Measurements from ENCODE around the gene SPAG8.

Gene SPAG8

DNA sequence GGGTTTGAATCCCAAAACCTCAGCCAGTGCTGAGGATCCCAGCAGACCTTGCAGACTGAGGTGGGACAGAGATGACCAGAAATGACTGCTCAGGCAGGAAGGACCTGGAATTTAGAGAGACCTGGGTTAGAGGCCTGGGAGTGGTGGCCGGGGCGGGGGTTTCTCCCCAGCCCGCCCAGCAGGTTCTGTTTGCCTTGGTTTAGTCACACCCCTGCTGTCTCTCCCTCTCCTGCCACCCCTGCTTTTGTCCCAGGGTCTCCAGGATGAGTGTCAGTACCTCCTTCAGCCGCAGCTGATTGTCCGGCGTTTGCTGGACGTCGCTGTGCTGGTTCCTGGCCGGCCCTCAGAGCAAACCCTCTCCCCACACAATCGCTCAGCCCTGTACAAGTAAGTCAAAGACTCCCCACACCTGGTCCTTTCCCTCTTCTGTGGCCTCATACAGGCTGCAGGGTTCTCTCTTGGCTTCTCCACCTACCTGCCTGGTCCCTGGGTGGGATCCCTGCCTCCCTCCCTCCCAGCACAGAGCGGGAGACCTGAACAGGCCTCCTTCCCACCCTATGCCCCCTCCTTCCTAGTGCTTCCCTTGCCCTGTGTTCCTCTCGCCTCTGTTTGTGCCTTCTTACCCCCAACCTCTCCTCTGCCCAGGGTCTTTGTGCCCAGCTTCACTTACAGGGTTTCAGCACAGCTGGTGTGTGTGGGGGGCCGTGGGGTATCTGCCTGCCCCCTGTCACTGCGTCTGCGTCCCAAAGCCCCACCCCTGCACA lies 29.0 kb upstream of the SPAG8 start:
- no peak for DNase-seq (ENCODE audit: low read depth in 2 of 2)

DNA sequence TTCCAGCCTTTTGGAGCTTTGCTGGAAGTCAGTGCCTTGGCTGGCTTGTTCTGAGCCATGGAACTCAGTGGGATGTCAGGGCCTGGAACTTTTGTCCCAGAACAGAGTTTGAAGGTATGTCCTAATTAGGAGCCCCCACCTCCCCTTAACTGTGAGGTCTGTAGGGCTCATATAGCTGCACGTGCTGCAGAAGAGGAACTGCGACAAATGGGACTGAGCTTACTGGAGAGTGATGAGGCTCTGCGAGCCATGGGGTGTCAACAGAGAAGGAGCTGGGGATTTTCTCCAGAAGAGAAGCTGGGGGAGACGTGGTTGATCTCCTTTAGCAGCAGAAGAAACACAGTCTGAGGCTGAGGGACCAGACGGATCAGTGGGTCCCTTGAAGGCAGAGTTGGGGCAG lies 27.9 kb upstream of the SPAG8 start:
- DNase-seq (ENCODE audit: low read depth in 2 of 2) = no peak

DNA sequence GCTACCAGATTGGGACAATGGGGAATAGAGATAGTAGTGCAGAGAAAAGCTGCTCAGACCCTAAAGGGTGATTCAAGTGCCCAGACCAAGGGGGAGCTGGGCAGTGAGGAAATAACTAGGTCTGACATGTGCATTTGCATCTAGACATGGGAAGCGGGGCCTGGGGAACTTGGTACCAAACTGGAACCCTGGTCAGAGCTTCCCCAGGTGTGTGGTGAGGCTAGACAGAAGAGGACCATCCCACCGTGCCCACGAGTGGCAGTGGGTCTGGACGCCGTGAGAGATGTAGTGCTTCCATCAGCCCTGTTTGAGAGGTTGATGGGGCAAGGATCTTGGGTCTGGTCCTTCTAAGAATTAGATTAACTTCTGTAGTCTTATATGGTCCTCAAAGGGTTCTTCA lies 24.5 kb upstream of the SPAG8 start:
- DNase-seq (ENCODE audit: low read depth in 2 of 2) = no peak

DNA sequence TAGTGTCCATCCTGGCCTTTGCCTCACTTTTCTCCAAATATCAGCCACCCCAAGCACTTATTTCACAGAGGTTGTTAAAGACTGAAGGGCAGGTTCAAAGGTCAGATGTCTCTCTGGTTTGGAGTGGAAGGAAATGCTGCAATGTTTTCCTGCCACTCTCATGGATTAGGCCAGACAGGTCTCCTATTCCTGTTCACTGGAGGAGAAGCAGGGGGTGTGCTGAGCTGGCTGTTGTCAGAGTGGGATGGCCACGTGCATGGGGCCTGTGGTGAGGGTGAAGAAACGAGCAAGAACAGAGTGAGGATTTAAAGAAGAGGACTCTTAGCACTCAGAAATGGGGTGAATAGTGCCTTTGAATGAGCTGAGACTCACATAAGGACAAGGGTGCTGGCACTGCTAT lies 23.7 kb upstream of the SPAG8 start:
- no peak for DNase-seq (ENCODE audit: low read depth in 2 of 2)

- DNase-seq (ENCODE audit: low read depth in 2 of 2) = no peak
Measured at GRCh38 chr9:35835216-35835632, 23.2 kb upstream of the SPAG8 start.

- no peak for DNase-seq (ENCODE audit: low read depth in 2 of 2)
Measured at GRCh38 chr9:35834260-35835215, 22.5 kb upstream of the SPAG8 start.

- no peak for DNase-seq (ENCODE audit: low read depth in 2 of 2)
Measured at GRCh38 chr9:35832814-35833213, 20.8 kb upstream of the SPAG8 start.

DNA sequence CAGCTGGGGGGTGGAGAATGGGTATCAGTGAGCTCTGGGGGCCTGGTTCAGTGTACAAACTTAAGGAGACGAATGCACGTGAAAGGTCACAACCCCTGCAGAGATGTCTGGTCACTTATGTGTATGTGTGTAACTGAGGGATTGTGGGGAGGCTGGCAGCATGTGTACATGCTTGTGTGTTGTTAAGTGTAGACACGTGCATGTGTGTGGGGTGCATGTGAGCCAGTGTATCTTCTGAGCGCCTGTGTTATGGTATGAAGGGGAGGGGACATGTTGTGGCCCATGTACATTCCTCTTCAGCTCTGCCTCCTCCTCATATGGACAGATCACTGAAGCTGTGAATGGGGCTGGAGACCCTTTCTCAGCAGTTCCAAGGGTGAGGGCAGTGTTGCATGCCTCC lies 19.0 kb upstream of the SPAG8 start:
- DNase-seq (ENCODE audit: low read depth in 2 of 2) = no peak

DNA sequence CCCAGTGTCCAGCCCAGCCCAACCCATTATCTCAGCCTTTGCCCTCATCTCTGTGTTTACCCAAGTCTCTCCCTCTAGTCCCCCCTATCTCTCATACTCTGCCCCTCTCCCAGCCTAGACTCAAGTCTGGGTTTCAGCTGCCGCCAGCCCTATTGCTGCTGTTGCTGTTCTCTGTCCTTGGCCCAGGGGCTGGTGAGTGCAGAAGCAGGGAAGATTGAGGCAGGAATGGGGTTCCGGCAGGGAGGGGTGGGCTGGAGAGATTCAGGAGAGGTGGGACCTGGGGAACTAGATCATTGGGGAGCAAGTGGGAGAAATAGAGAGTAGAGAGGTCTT lies 17.7 kb upstream of the SPAG8 start:
- DNase-seq (ENCODE audit: low read depth in 2 of 2) = no peak

GRCh38 chr9:35829084-35829763 lies 17.2 kb upstream of the SPAG8 start, which contains the start of gene TMEM8B:
TSS of gene TMEM8B (plus strand) at chr9:35829228. CDS start at chr9:35829448, 220 bp downstream.
- peak; percentile 92 to 97 for DNase-seq (ENCODE audit: low read depth in 2 of 2)

DNA sequence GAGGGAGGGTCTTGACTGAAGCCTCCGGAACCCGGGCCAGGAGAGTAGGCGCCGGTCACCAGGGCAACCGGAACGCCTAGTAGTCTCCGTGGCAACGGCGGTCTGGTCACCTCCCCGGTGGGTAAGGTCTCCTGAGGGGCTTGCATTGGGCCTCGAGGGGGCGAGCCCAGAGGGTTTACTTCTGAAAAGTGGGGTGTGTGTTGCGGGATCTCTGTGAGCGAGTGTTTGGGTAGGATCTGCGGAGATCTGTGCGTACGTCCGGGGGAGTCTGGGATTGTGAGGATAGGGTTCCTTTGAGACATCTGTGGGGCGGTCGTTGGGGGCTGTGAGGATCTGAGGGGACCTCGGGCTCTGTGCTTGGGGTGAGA lies 16.6 kb upstream of the SPAG8 start, which contains the start of gene FAM221B:
TSS of gene FAM221B (minus strand) at position 17 of the 368 bp plus-strand sequence. CDS start 2,571 bp downstream, outside the sequence.
- DNase-seq (ENCODE audit: low read depth in 2 of 2) = no peak

DNA sequence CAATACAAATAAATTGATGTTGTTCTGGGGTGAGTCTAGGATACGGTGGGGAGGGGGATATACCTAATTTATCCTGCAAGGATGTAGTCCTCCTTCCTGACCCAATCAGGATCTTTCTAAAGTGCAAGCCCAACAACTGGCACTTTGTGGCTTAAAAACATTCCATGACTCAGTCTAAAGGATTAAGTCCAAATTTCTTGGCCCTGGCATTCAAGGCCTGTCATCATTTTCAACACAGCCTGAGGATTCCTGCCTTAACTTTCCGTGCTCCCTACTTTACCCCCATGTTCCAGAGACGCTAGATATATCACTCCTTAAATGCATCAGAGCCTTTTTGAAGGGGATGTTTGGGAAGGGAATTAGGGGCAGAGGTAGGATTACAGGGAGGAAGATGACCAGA lies 15.4 kb upstream of the SPAG8 start:
- no peak for DNase-seq (ENCODE audit: low read depth in 2 of 2)

DNA sequence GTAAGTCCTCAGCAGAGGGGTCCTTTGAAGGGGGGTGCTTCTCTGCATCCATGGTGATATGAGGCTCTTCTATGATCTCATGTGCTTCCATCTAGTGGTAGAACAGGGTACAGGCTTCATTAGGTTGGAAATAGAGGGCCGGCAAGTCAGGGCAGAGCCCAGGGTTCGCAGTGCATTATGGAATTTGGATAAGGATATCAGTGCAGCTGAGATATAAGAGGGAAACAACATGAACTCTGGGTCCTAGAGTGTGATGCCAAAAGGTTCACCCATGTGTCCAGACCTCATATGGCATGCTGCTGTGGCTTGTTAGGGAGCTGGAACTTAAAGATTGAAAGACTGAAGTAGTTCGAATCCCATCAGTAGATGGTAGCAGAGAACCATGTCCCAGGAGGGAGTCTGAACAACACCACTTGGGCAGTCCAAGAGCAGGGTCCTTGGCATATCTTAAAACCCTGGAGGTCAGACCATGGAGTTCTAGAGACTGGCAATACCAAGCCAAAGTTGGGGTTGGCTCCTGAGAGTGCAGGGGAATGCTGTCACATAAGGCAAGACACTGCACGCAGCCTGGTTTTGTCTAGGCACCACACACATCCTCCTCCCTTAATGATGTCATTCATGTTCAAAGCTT lies 14.1 kb upstream of the SPAG8 start:
- DNase-seq (ENCODE audit: low read depth in 2 of 2) = no peak

DNA sequence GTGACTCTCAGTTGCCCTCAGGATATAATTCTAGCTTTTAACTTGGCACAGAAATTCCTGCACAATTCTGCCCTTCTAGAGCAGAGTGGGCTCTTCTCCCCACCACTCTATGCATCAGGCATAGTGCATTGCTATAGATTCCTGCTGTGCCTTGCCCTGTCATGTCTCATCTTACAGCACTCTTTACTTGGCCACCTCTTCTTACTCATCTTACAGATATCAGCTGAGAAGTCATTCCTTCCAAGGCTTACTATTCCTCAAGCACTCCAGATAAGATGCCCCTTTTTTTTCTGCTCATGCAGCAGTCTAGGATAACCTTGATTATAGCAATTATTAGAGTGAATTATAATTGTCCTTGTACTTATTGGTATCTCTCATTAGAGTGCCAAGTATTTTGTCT lies 10.9 kb upstream of the SPAG8 start:
- DNase-seq (ENCODE audit: low read depth in 2 of 2) = no peak

GRCh38 chr9:35820076-35820475 lies 8.0 kb upstream of the SPAG8 start:
- no peak for DNase-seq (ENCODE audit: low read depth in 2 of 2)

GRCh38 chr9:35818341-35818740 lies 6.3 kb upstream of the SPAG8 start:
- no peak for DNase-seq (ENCODE audit: low read depth in 2 of 2)

GRCh38 chr9:35816708-35817107 lies 4.6 kb upstream of the SPAG8 start:
- no peak for DNase-seq (ENCODE audit: low read depth in 2 of 2)

GRCh38 chr9:35814841-35815543 lies 2.9 kb upstream of the SPAG8 start, which contains the start of gene HINT2:
TSS of gene HINT2 (minus strand) at chr9:35815042. CDS start at chr9:35814979, 63 bp downstream.
- DNase-seq (ENCODE audit: low read depth in 2 of 2) = peak; percentile 95 to 97

- DNase-seq (ENCODE audit: low read depth in 2 of 2) = no peak
Measured at GRCh38 chr9:35814106-35814840, 2.2 kb upstream of the SPAG8 start.

GRCh38 chr9:35813434-35814105 lies 1.5 kb upstream of the SPAG8 start:
- no peak for DNase-seq (ENCODE audit: low read depth in 2 of 2)

All from stimulated activated CD4-positive, alpha-beta T cell treated with anti-CD3 and anti-CD28 coated beads, Interleukin-1b, Interleukin-23, amount 100 ng/mL, for 4 hours (primary cell).